GM21447 (cell line): ENCODE measurements around the gene PIPOX.

Experiments
- ATAC-seq: cut with Tn5 transposase; IDR thresholded peaks from one replicate; pipeline ENCODE4 v1.9.1; 2021; ENCODE audit not compliant: unreplicated experiment

PIPOX gene

DNA sequence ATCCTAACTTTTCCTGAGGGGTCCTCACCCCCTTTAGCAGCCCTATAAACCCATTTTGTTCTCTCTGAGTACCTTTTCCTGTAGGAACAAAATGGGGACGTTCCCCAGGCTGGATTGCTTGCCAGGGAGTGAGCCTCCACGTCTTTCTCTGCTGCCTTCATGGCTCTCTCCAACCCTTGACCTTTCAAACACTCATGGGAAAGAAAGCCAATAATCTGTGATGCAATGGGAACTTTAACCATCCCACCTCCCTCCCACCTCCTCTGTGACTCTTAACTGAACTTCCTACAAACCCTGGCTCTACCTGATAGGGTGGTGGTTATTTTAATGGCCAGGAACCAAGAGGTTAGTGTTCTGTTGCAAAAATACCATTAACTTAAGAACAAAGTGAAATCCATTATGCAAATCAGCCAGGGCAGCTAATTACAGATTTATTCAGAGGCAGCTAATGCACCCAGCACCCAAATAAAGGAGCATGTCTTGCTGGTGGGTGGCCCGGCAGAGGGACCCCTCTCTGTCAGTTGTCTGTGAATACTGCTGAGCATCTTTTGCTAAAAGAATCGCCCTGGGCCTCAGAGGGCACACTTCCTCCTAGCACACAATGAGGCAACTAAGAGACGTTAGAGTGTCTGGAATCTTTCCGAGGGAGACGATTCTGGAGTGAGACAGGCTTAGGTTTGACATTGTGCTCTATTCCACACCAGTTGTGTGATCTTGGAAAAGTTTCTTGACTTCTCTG, 3.0 kb downstream of the PIPOX start:
- ATAC-seq: no peak

DNA sequence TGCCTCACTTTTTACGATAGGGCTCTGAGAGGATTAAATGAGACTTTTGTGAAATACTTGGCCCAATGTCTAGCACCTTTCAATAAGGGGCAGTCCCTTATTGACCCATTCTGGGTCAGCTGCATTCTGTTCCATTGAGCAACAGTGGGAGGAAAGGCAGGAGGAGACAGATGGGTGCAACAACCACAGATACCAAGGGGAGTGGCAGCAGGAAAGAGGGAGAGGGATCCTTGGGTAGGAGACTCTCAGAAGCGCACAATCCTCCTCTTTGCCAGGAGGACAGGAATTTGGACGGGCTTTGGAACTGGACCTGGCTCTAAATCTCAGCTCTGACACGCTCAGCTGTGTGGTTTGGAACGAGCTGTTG, 3.5 kb downstream of the PIPOX start:
- no peak for ATAC-seq

DNA sequence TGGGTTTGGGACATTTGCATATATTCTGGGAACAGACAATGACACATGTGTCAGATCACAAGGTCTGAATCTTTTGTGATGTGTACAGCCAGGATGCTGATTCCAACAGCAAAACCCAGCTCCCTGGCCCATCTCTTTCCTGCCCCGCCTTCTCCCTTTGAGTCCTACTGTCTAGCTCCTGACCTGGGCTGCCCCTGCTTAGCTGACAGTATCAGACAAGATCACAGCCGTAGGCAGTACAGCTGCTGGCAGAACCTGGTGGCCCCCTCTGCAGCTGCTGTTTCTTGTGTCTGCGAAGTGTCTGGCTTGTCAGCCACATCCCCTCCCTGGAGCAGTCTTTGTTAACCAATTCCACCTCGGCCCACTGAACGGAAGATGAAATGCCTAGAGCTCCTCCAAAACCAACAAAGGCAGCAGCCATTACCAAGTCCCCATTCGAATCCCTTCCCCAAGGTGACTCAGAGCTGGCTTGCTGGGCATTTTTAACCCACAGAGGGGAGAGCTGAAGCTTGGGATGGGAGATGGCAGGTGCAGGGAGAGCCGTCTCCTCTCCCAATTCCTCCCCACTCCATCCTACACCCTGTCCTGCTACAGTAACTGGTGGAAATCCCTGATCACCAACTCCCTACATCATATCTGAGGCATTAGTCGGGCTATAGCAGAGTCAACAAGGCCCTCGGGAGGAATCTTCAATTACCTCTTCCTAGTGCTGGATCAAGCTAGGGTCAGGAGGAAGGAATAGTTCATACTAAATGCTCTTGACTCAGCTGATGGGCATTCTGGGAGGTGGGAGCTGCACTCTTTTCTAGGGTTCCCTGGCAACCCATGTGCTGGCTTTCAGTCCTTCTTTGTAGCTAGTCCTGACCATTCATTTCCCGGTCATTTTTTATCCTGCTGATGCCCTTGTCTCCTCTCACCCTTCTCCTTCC, 5.8 kb downstream of the PIPOX start:
- ATAC-seq: no peak

DNA sequence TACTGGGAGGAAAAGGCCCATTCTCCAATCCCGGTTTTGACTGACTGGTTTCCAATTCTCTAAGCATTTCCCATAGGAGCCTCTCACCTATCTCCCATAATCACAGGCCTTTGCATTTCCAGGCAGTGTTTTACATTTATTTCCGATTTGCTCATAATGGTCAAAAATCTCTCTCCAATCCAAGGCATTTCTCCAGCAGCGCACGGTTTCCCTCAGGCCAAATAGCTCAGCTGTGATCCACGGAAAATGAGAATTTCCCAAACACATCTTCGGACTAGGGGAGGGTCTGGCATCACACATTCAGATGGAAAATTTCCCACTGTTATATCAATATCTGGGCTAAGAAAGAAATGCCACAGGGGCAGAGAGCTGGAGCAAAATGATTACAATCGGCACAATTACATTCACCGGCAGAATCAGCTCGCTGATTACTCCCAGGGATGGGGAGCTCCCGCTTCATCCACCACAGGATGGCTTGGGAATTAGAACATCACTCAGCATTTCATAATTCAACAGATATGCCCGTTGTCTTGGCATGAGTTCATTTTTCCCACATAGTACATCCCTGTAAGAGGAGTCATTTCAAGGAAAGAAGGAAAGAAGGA, 6.7 kb downstream of the PIPOX start:
- ATAC-seq: no peak

DNA sequence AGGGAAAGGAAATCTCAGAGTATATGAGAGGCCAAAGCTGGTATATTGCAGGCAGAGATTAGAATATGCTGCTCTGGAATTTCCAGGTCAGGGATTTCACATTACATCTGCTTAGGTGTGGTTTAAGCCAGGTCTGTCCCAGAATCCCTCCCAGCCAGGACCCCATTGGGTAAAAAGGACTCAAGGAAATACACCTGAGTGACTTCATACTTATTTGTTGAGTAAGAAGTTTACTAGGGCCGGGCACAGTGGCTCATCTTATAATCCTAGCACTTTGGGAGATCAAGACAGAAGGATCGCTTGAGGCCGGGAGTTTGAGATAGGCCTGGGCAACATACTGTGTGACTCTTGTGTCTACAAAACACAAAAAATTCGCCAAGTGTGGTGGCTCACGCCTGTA, 7.2 kb downstream of the PIPOX start:
- no peak for ATAC-seq

DNA sequence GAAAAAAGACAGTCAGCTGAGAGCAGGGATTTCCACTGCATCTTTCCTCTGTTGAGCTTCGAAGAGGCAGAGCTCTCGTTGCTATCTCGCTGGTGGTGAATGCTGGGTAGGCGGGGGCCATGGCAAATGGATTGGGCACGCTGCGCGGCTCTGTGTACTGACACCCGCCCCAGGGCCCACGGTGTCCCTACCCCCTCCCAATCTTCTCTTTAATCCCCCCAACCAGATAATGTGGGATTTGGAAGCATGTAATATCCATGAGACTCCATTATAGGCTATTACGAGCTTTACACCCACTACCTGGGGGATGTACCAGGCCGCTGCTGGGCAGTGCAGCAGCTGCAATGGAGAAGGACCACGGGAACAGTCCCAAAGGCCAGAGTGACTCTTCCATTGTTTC, 8.3 kb downstream of the PIPOX start:
- no peak for ATAC-seq

DNA sequence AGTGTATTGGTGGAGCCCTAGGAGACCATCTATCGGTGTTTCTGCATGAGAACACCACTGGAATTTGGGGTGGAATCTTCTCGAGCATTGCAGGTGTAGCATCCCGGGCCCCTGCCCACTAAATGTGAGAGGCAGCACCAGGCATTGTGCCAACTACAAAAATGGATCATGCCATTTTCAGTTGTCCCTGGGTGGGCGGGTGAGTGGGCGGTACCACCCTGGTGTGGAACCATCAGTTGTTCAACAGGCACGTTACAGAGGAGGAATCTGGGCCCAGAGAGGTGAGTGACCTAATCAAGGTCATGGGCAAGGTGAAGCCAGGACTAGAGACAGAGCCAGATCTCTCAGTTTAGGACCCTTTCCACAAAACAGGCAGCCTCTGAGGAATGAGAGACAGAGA, 8.8 kb downstream of the PIPOX start:
- no peak for ATAC-seq

DNA sequence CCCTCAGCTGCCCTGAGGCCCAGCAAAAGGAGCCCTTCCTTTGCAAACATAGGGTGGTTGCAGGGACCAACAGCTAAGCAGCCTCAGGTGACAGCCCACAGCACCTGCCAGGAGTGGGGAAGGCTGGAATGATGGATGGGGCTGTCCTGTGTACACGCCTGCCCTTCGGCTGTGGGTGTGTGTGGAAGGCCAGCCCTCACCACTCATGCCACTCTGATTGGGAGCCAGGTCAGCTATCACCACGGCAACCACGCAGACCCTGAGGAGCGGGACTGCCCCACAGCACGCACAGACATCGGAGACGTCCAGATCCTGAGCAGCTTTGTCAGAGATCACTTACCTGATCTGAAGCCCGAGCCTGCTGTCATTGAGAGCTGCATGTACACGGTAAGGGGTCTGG, 11.9 kb downstream of the PIPOX start:
- no peak for ATAC-seq

DNA sequence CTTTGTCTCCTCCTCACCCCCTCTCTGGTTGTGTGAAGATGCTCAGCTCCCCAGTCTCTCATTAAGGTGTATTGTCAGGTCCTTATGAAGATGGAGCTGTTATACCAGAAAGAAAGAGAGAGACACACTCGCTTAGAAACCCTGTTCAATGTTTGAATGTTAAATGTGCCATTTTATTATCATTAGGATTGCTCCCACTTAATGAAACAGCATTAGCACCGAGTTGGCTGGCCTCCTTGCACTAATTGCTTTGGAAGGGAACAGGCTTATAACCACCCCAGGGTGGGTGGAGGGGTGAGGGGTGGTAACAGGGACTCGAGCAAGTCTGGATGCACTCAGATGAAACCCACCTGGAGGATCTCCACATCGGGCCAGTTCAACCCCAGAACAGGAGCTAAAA, 14.4 kb downstream of the PIPOX start:
- ATAC-seq: no peak

DNA sequence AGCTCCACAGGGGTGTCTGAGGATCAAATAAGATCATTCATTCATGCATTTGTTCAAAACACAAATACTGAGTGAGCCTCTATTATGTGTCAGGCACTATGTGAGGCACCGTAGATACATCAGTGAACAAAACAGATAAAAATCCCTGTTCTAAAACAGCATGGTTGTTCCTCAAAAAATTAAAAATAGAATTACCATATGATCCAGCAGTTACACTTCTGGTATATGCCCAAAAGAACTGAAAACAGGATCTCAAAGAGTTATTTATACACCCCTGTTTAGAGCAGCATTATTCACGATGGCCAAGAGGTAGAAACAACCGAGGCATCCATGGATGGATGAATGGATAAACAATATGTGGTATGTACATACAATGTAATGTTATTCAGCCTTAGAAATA, 15.4 kb downstream of the PIPOX start:
- ATAC-seq: no peak

DNA sequence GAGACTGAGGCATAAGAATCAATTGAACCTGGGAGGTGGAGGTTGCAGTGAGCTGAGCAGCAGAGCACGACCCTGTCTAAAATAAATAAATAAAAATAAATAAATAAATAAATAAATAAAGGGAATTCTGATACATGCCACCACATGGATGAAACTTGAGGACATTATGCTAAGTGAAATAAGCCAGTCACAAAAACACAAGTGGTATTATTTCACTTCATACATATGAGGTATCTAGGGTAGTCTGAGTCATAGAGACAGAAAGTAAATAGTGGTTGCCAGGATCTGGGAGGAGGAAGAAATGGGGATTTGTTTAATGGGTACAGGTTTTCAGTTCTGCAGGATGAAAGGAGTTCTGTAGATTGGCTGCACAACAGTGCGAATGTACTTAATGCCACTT, 16.3 kb downstream of the PIPOX start:
- no peak for ATAC-seq

DNA sequence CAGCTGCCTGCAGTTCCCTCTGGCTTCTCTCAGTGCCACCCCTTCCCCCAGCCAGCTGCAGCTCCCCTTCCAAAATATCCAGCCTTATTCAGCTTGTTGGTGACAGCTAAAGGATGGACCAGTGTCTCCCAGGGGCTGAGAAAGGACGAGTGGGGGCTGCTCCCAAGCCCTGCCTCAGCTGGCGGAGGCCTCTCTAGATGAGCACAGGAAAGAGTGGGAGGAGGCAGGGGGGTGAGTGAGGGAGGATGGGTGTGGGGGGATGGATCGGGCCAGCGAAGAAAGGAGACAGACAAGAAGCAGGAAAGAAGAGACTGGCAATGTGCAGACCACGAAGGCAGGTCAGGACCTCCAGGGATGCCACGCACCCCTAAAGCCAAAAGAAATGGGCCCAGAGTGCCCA, 17.5 kb downstream of the PIPOX start:
- ATAC-seq: no peak

DNA sequence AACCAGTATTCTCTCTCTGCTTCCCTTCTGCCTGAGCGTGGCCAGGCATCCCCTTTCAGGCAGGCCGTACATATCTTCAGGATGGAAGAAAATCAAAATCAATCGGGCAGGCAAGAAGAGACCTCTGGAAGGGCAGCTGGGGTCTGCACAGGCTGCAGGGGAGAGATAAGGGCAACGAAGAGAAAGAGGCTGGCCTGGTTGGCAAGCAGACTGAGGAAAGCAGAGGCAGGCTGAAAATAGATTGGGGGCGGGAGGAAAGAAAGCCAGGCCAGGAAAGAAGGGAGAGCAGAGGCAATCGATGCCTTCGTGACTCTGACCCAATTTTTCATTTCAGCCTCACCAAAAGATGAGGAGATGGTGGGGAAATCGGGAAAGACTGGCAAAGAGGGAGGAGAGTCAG, 18.1 kb downstream of the PIPOX start:
- ATAC-seq: no peak

DNA sequence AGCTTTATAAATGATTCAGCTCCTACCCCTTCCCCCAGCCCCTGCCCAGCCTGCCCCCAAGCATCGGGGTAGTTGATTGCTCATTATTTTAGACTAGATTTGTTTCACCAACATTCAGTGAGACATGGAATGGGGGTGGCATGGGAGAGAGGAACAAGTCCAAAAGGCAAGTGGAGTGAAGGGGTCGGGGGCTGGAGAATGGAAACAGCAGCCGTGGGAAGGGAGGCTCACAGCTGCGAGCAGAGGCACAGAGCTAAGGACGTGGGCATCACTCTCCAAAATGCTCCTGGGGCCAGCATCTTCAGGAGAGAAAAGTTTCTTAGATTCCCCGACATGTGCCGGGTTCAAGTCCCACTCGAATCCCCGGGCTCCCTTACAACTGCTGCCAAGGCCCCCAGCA, 19.3 kb downstream of the PIPOX start:
- ATAC-seq: no peak

DNA sequence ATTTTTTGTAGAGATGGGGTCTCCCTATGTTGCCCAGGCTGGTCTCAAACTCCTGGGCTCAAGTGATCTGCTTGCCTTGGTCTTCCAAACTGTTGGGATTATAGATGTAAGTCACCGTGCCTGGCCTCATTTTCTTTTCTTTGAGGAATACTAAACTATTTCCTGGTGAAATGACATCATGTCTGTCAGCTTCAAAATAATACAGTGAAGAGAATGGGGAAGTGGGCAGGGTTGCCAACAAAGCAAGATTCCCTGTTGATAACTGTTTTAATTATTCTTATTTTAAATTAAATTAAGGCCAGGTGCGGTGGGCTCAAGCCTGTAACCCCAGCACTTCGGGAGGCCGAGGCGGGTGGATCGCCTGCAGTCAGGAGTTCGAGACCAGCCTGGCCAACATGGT, 21.1 kb downstream of the PIPOX start:
- ATAC-seq: no peak

DNA sequence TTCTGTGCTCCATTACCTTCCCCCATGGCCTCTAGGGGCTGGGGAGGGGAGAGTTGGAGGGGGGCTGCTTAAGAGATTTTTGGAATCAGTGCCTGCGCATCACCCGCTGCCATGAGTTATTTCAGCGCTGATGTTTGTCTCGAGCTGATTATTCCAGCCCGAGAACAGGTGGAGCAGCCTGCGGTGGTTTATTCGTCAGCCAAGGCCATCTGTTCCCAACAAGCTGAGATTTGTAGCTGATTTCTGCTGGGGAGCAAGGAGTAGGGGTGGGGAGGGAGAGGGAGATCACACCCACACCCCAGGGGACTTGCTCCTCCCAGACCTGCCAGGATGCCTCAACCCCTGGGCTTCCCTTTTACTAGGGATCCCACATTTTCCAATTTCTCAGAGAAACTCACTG, 23.1 kb downstream of the PIPOX start:
- ATAC-seq: no peak

DNA sequence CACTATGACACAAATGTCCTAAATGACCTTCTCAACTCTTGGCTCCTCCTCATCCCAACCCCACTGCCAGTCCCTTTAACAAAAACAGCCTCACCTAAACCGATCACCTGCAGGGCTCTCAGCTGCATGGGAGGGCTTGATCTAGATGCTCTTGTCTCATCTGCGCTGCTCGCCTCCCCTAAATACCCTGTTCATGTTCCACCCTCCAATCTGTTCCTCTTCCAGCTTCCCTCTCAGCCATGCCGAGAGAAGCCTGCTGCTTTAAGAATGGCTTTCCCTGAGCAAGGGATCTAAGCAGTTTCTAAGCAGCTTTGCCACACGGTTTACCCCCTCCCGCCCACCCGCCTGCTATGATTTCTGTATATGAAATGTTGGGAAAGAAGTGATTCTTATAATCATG, 23.7 kb downstream of the PIPOX start:
- ATAC-seq: no peak

DNA sequence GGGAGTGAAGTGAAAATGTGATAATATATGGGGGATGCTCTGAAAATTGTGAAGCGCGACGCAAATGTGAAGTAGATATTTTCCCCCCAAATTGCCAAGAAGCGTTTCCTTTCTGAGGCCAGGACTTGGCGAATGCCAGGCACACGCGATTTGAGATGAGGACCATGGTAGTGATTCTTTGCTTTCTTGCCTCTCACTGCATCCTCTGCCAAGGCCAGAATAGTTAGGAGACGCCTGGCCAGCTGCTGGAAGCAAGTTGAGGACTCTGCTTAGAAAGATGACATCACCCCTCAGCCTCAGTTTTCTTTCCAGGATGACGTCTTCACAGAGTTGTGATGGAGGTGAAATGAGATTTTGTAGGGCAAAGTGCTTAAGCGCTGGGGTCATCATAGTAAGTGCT, 25.9 kb downstream of the PIPOX start:
- ATAC-seq: no peak

DNA sequence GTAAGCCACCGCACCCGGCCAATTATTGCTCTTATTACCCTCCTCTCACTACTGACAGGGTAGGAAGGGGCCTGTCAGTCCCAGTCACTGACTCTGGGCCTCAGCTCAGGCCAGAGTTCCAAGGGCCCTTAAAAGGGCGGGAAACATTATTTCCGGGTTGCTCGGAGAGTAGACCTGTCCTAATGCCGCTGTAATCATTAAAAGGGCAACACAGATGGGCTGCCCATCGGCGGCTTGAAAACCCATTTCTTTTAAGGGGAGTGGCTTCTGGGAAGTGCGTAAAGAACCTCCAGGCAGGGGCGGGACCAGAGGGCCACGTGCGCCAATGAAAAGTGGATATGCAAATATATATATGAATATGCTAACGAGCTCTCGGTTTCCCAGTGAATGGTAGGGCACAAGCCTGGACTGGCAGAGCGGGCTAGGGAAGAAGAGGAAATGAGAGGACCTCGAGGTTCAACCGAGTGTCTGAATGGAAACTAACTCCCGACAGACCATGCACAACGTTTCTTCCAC, 26.6 kb downstream of the PIPOX start:
- ATAC-seq: no peak

DNA sequence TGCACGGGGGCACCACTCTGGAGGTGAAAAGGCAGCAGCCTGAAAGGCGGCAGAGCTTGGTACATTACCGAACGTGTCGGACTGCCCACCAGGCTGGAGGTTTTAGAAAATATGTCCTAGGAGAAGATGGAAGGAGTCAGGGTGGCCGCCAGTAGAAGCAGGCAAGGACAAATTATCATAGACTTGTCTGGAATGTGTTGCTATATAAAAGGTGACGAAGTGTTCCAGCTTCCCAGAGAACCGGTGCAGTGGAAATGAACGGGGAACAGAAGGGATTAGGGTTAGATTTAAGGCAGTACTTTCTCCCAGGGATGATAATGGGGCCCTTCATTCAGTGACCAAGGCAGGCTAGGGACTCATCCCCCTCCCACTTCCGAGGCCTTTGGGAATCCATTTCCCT, 27.4 kb downstream of the PIPOX start:
- no peak for ATAC-seq

DNA sequence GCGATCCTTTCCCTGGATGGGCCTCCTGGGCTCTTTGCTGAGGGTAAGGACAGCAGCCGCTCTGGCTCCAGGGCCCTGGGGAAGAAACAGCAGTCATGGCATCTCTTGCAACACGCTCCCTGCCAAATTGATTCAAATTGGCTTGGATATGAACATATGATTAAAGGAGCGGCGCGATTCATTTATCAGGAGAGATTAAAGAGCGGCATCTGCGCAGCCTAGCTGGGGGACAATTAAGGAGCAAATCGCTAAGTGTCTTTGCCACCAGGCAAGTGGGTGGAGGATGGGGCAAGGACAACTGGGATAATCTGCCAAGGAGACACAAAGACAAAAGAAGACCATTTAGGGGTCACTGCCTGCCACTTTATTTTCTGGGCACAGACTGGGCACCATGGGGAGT, 27.8 kb downstream of the PIPOX start:
- no peak for ATAC-seq

DNA sequence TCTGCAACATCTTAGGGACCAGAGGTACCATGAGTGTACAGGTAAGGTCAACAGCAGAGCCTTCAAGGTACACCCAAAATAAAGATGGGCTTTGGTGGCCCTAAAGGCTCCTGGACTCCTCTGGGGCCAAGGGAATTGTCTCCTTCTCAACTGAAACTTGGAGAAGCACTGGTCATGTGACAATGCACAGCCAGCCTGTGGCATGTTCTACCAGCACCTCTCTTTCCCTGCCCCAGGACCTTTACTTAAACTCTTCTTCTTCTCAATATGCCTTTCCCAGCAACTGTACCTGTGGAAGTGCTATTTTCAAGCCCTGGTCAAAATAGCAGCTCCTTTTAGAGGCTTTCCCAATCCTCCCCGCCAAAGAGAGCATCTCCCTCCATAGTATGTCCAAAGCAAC, 28.4 kb downstream of the PIPOX start:
- no peak for ATAC-seq
